ENCODE results near the gene CEP104. TPM values are rescaled to one million over a fixed set of nuclear protein-coding genes. Genes with fewer than 3 reads are reported as not detected.
A peak's percentile ranks its signal among the peaks of the same experiment; 100 is the strongest.

CEP104 gene
- total and polyA plus RNA-seq, 4 experiments from 2014 or later = 10.3 to 64.4 (median 47.4) TPM

- no peak for DNase-seq
- peaks cover 3 to 5% (median 4%) of the 10 kb centered on the region in 4 donors for H3K4me1 Mint-ChIP-seq
- no peaks in the 10 kb centered on the region for H3K9me3 ChIP-seq (ENCODE audit: control insufficient read depth in 1 of 2, low read length in 2 of 2)
- ChIA-PET POLR2A (ENCODE audit: partially characterized antibody) (no interaction called here), CTCF (ENCODE audit: partially characterized antibody) (no interaction called here)
- H3K4me1 ChIP-seq (ENCODE audit: insufficient read depth, low read length) = no peaks in the 10 kb centered on the region
- peaks cover 22% of the 10 kb centered on the region for H3K36me3 ChIP-seq (ENCODE audit: insufficient read depth, low read length)
- no peak overlapping the region for H3K4me3 Mint-ChIP-seq
- no peaks in the 10 kb centered on the region for H3K27me3 Mint-ChIP-seq
- no peak overlapping the region for H3K27ac Mint-ChIP-seq
- H3K9me3 Mint-ChIP-seq = peaks cover 0 to 11% (median under 1%) of the 10 kb centered on the region in 8 donors
- H3K27ac ChIP-seq (ENCODE audit: low read depth, low read length) = no peak overlapping the region
- peaks cover 55 to 56% of the 10 kb centered on the region in 2 donors for H3K36me3 Mint-ChIP-seq
- no peaks in the 10 kb centered on the region for H3K27me3 ChIP-seq (ENCODE audit: insufficient read depth, low read length)
- H3K4me3 ChIP-seq (ENCODE audit: low read length in 2 of 2) = no peak overlapping the region
- intact Hi-C loops (cut with micrococcal nuclease) = no loop called here
These were observed 23.6 kb upstream of the CEP104 start for GRCh38 chr1:3880429-3881192.

DNA sequence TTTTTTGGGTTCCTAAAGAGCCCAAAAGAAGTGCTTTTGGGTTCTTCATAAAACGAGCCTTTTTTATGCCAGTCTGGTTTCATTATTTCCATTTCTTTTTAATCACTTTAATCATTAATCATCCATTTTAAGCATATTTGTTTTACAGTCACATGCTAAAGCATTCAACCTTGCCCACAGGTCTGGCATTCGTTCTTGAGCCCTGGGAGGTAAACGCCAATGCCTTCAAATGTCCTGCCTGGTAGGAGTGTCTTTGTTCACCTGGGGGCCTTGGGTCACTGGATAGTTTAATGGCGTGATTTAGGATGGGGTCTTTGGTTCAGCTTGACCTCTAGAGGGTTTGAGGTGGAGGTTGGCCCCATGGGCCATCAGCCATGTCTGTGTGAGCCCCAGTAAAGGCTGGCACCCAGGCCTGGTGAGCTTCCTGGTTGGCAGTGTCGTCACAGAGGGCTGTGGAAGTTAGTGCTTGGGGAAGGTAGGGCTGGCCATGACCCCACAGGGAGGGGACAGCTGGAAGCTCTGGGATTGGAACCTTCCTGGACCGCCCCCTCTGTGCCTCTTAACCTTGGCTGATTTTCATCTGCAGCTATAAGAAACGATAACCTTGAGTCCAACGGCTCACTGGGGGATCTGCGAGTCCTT is 22.9 kb upstream of the CEP104 start:
- H3K27ac Mint-ChIP-seq = peak overlapping the region in 1 of 7 donors; percentile 29
- DNase-seq = no peak
- H3K27me3 ChIP-seq (ENCODE audit: insufficient read depth, low read length) = no peaks in the 10 kb centered on the region
- no peaks in the 10 kb centered on the region for H3K4me1 ChIP-seq (ENCODE audit: insufficient read depth, low read length)
- no peak overlapping the region for H3K4me3 Mint-ChIP-seq
- peaks cover 3 to 6% (median 4%) of the 10 kb centered on the region in 4 donors for H3K4me1 Mint-ChIP-seq
- no peak overlapping the region for H3K27ac ChIP-seq (ENCODE audit: low read depth, low read length)
- CTCF ChIA-PET (ENCODE audit: partially characterized antibody) = no interaction called here
- H3K4me3 ChIP-seq (ENCODE audit: low read length in 2 of 2) = no peak overlapping the region
- H3K27me3 Mint-ChIP-seq = no peaks in the 10 kb centered on the region
- peaks cover 58 to 60% of the 10 kb centered on the region in 2 donors for H3K36me3 Mint-ChIP-seq
- H3K9me3 ChIP-seq (ENCODE audit: control insufficient read depth in 1 of 2, low read length in 2 of 2) = no peaks in the 10 kb centered on the region
- intact Hi-C loops (cut with micrococcal nuclease) = no loop called here
- POLR2A ChIA-PET (ENCODE audit: partially characterized antibody) = no interaction called here
- H3K36me3 ChIP-seq (ENCODE audit: insufficient read depth, low read length) = peaks cover 24% of the 10 kb centered on the region
- peaks cover 0 to 11% (median under 1%) of the 10 kb centered on the region in 8 donors for H3K9me3 Mint-ChIP-seq

DNA sequence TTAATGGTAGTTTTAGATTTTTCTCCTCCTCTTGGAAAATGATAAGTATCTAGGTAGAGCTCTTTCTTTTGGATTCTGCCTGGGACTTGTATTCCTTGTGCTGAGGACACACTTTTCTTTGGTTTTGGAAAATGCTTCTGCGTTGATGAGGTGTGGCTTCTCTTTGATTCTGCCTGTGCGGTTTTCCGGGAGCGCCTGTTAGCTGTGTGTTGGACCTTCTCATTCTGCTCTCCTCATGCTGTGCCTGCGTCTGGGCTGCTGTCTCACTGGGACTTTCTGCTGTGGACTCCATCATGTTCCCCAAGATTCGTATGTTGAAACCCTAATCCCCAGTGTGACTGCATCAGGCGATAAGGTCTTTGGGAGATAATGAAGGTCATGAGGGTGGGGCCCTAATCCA is 22.1 kb upstream of the CEP104 start:
- intact Hi-C loops (cut with micrococcal nuclease) = no loop called here
- H3K4me3 ChIP-seq (ENCODE audit: low read length in 2 of 2) = no peak overlapping the region
- Mint-ChIP-seq H3K4me1 (peaks cover 3 to 6% (median 4%) of the 10 kb centered on the region in 4 donors), H3K27ac (no peak overlapping the region), H3K36me3 (peaks cover 51 to 53% of the 10 kb centered on the region in 2 donors), H3K4me3 (no peak overlapping the region), H3K9me3 (peaks cover 0 to 11% (median under 1%) of the 10 kb centered on the region in 8 donors), H3K27me3 (no peaks in the 10 kb centered on the region)
- CTCF ChIA-PET (ENCODE audit: partially characterized antibody) = no interaction called here
- POLR2A ChIA-PET (ENCODE audit: partially characterized antibody) = interaction anchor here (0.6 kb wide), 1 partner anchor 9 kb away, joined by 3 read pairs; no protein-coding TSS in a partner anchor
- no peak for DNase-seq
- no peak overlapping the region for H3K27ac ChIP-seq (ENCODE audit: low read depth, low read length)
- H3K9me3 ChIP-seq (ENCODE audit: control insufficient read depth in 1 of 2, low read length in 2 of 2) = no peaks in the 10 kb centered on the region
- no peaks in the 10 kb centered on the region for H3K4me1 ChIP-seq (ENCODE audit: insufficient read depth, low read length)
- H3K27me3 ChIP-seq (ENCODE audit: insufficient read depth, low read length) = no peaks in the 10 kb centered on the region
- peaks cover 22% of the 10 kb centered on the region for H3K36me3 ChIP-seq (ENCODE audit: insufficient read depth, low read length)

DNA sequence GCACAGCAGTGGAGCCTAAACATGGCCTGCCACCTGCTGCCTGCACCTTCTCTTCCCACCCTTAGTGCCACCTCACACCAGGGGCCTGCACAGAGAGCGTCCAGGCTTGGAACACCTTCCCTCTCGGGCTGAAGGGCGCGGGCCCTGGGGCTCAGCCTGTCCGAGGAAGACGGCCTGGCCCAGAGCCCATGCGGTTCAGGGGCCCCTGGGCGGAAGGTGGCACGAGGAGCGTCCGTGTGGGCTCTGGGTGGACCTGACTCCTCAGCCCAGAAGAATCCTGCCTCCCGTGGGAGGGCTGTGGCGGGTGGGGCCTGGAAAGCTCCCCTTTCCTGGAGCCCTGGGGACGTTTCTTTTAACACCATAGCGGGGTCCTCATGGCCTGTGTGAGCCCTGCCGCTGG is 19.7 kb upstream of the CEP104 start:
- no peaks in the 10 kb centered on the region for H3K9me3 ChIP-seq (ENCODE audit: control insufficient read depth in 1 of 2, low read length in 2 of 2)
- H3K36me3 Mint-ChIP-seq = peaks cover 55 to 61% of the 10 kb centered on the region in 2 donors
- no peak overlapping the region for H3K27ac Mint-ChIP-seq
- peaks cover 0 to 2% (median 0%) of the 10 kb centered on the region in 4 donors for H3K4me1 Mint-ChIP-seq
- H3K4me3 ChIP-seq (ENCODE audit: low read length in 2 of 2) = no peak overlapping the region
- peaks cover 32% of the 10 kb centered on the region for H3K36me3 ChIP-seq (ENCODE audit: insufficient read depth, low read length)
- ChIA-PET CTCF (ENCODE audit: partially characterized antibody) (no interaction called here), POLR2A (ENCODE audit: partially characterized antibody) (no interaction called here)
- no peaks in the 10 kb centered on the region for H3K27me3 Mint-ChIP-seq
- intact Hi-C loops (cut with micrococcal nuclease) = no loop called here
- H3K27me3 ChIP-seq (ENCODE audit: insufficient read depth, low read length) = no peaks in the 10 kb centered on the region
- no peak overlapping the region for H3K4me3 Mint-ChIP-seq
- DNase-seq = no peak
- H3K27ac ChIP-seq (ENCODE audit: low read depth, low read length) = no peak overlapping the region
- no peaks in the 10 kb centered on the region for H3K4me1 ChIP-seq (ENCODE audit: insufficient read depth, low read length)
- peaks cover 0 to 11% (median under 1%) of the 10 kb centered on the region in 8 donors for H3K9me3 Mint-ChIP-seq

DNA sequence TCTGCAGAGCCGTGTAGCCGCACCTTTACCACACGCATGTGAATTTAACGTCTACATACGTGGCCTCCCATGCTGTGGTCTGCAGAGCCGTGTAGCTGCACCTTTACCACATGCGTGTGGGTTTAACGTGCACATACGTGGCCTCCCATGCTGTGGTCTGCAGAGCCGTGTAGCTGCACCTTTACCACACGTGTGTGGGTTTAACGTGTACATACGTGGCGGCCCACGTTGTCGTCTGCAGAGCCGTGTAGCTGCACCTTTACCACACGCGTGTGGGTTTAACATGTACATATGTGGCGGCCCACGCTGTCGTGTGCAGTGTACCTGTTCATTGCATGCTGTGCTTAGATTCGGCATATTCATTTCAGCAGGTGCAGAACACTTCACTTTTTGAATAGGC is 17.7 kb upstream of the CEP104 start:
- no peaks in the 10 kb centered on the region for H3K9me3 ChIP-seq (ENCODE audit: control insufficient read depth in 1 of 2, low read length in 2 of 2)
- Mint-ChIP-seq H3K4me1 (peaks cover 0 to 2% (median 0%) of the 10 kb centered on the region in 4 donors), H3K9me3 (peaks cover 0 to 9% (median under 1%) of the 10 kb centered on the region in 8 donors), H3K27ac (no peak overlapping the region), H3K4me3 (no peak overlapping the region), H3K36me3 (peaks cover 58 to 61% of the 10 kb centered on the region in 2 donors), H3K27me3 (no peaks in the 10 kb centered on the region)
- no peaks in the 10 kb centered on the region for H3K4me1 ChIP-seq (ENCODE audit: insufficient read depth, low read length)
- intact Hi-C loops (cut with micrococcal nuclease) = no loop called here
- H3K27me3 ChIP-seq (ENCODE audit: insufficient read depth, low read length) = no peaks in the 10 kb centered on the region
- peaks cover 42% of the 10 kb centered on the region for H3K36me3 ChIP-seq (ENCODE audit: insufficient read depth, low read length)
- DNase-seq = no peak
- CTCF ChIA-PET (ENCODE audit: partially characterized antibody) = no interaction called here
- no peak overlapping the region for H3K4me3 ChIP-seq (ENCODE audit: low read length in 2 of 2)
- H3K27ac ChIP-seq (ENCODE audit: low read depth, low read length) = no peak overlapping the region
- POLR2A ChIA-PET (ENCODE audit: partially characterized antibody) = no interaction called here

DNA sequence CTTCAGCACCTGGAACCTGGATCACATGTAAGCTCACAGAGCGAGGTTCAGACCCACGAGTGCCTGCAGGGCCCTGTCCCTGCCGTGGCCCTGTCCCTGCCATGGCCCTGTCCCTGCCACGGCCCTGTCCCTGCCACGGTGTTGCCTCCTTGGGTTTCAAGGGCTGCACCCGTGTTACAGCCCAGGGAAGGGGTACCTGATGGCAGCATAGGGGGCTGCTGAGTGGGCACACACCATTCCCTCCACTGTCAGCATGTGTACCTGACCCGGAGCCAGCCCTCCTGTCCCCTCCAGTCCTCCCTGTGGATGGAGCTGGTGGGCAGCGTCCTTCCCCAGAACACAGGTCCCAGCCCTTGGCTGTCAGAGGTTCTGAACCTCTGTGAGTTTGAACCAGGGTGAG is 15.5 kb upstream of the CEP104 start:
- H3K4me3 Mint-ChIP-seq = no peak overlapping the region
- CTCF ChIA-PET (ENCODE audit: partially characterized antibody) = interaction anchor here (1.0 kb wide), 1 partner anchor 9 kb away, joined by 3 read pairs; no protein-coding TSS in a partner anchor

GRCh38 chr1:3871451-3871805 is 14.4 kb upstream of the CEP104 start:
- Histone ChIP-seq H3K9me3 (ENCODE audit: control insufficient read depth in 1 of 2, low read length in 2 of 2) (no peaks in the 10 kb centered on the region), H3K4me1 (ENCODE audit: insufficient read depth, low read length) (no peaks in the 10 kb centered on the region), H3K36me3 (ENCODE audit: insufficient read depth, low read length) (peaks cover 56% of the 10 kb centered on the region), H3K27ac (ENCODE audit: low read depth, low read length) (no peak overlapping the region), H3K4me3 (ENCODE audit: low read length in 2 of 2) (no peak overlapping the region), H3K27me3 (ENCODE audit: insufficient read depth, low read length) (no peaks in the 10 kb centered on the region)
- intact Hi-C loops (cut with micrococcal nuclease) = no loop called here
- Mint-ChIP-seq H3K27ac (peak overlapping the region in 1 of 7 donors; percentile 48), H3K4me3 (no peak overlapping the region), H3K4me1 (peaks cover 0 to 2% (median under 1%) of the 10 kb centered on the region in 4 donors), H3K36me3 (peaks cover 57 to 65% of the 10 kb centered on the region in 2 donors), H3K9me3 (no peaks in the 10 kb centered on the region), H3K27me3 (no peaks in the 10 kb centered on the region)
- POLR2A ChIA-PET (ENCODE audit: partially characterized antibody) = no interaction called here
- CTCF ChIA-PET (ENCODE audit: partially characterized antibody) = no interaction called here
- no peak for DNase-seq

More for the DNA sequence above, 15.5 kb upstream of the CEP104 start:
- Mint-ChIP-seq H3K9me3 (no peaks in the 10 kb centered on the region), H3K27me3 (no peaks in the 10 kb centered on the region), H3K27ac (no peak overlapping the region), H3K36me3 (peaks cover 52 to 58% of the 10 kb centered on the region in 2 donors), H3K4me1 (peaks cover 0 to 2% (median under 1%) of the 10 kb centered on the region in 4 donors)
- H3K4me1 ChIP-seq (ENCODE audit: insufficient read depth, low read length) = no peaks in the 10 kb centered on the region
- H3K4me3 ChIP-seq (ENCODE audit: low read length in 2 of 2) = no peak overlapping the region
- intact Hi-C loops (cut with micrococcal nuclease) = no loop called here
- H3K9me3 ChIP-seq (ENCODE audit: control insufficient read depth in 1 of 2, low read length in 2 of 2) = no peaks in the 10 kb centered on the region
- no peaks in the 10 kb centered on the region for H3K27me3 ChIP-seq (ENCODE audit: insufficient read depth, low read length)
- H3K27ac ChIP-seq (ENCODE audit: low read depth, low read length) = no peak overlapping the region
- H3K36me3 ChIP-seq (ENCODE audit: insufficient read depth, low read length) = peaks cover 53% of the 10 kb centered on the region
- DNase-seq = no peak
- POLR2A ChIA-PET (ENCODE audit: partially characterized antibody) = no interaction called here
